Ishikawa (cell line): ENCODE results near the gene XRRA1.

Source experiments
- CEBPB ChIP-seq: IDR thresholded peaks from 2 replicates; pipeline ENCODE4 v1.6.1; 2012
- CREB1 ChIP-seq: IDR thresholded peaks from 2 replicates; pipeline ENCODE4 v1.6.1; 2012; ENCODE audit warnings: low read depth
- EGR1 ChIP-seq: IDR thresholded peaks from 2 replicates; pipeline ENCODE4 v1.6.1; 2012
- EP300 ChIP-seq: IDR thresholded peaks from 2 replicates; pipeline ENCODE4 v1.6.1; 2012; ENCODE audit warnings: borderline replicate concordance
- FOXM1 ChIP-seq: IDR thresholded peaks from 2 replicates; pipeline ENCODE4 v1.6.1; 2012; ENCODE audit warnings: low read depth, borderline replicate concordance
- NFIC ChIP-seq: IDR thresholded peaks from 2 replicates; pipeline ENCODE4 v1.6.1; 2012
- RAD21 ChIP-seq: IDR thresholded peaks from 2 replicates; pipeline ENCODE4 v1.6.1; 2012; ENCODE audit warnings: low read depth
- REST ChIP-seq: IDR thresholded peaks from 2 replicates; pipeline ENCODE4 v1.6.1; 2012; ENCODE audit warnings: low read depth, mild to moderate bottlenecking
- TAF1 ChIP-seq: IDR thresholded peaks from 2 replicates; pipeline ENCODE4 v1.6.1; 2012; ENCODE audit warnings: low read depth, mild to moderate bottlenecking
- TCF12 ChIP-seq: IDR thresholded peaks from 2 replicates; pipeline ENCODE4 v1.6.1; 2012; ENCODE audit warnings: low read depth
- TEAD4 ChIP-seq: IDR thresholded peaks from 2 replicates; pipeline ENCODE4 v1.6.1; 2012
- YY1 ChIP-seq: IDR thresholded peaks from 2 replicates; pipeline ENCODE4 v1.6.1; 2012; ENCODE audit warnings: low read depth
- ZBTB7A ChIP-seq: IDR thresholded peaks from 2 replicates; pipeline ENCODE4 v1.6.1; 2012; ENCODE audit warnings: low read depth
- TF ChIP-seq, protein P1 (sequence below): IDR thresholded peaks from 2 replicates; pipeline ENCODE4 v1.6.1; 2012
- TF ChIP-seq, protein P2 (sequence below): IDR thresholded peaks from 2 replicates; pipeline ENCODE4 v1.6.1; 2012

Gene XRRA1

GRCh38 chr11:74966651-74967050 lies 17.8 kb upstream of the XRRA1 start:
- TF ChIP-seq REST (no peak), NFIC (no peak), YY1 (no peak), FOXM1 (no peak), CREB1 (no peak), EGR1 (no peak), CEBPB (no peak), ZBTB7A (no peak), TAF1 (no peak), TCF12 (no peak), EP300 (no peak)
- TF ChIP-seq, protein P1, sequence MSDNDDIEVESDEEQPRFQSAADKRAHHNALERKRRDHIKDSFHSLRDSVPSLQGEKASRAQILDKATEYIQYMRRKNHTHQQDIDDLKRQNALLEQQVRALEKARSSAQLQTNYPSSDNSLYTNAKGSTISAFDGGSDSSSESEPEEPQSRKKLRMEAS = no peak
- TF ChIP-seq, protein P2, sequence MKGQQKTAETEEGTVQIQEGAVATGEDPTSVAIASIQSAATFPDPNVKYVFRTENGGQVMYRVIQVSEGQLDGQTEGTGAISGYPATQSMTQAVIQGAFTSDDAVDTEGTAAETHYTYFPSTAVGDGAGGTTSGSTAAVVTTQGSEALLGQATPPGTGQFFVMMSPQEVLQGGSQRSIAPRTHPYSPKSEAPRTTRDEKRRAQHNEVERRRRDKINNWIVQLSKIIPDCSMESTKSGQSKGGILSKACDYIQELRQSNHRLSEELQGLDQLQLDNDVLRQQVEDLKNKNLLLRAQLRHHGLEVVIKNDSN = no peak

GRCh38 chr11:74957937-74958629 lies 9.2 kb upstream of the XRRA1 start:
- no peak for TF ChIP-seq EP300
- TF ChIP-seq REST = no peak
- TF ChIP-seq, protein P2 = no peak
- no peak for TF ChIP-seq ZBTB7A
- TF ChIP-seq CEBPB = no peak
- no peak for TF ChIP-seq EGR1
- no peak for TF ChIP-seq TEAD4
- no peak for TF ChIP-seq YY1
- TF ChIP-seq FOXM1 = no peak
- no peak for TF ChIP-seq TCF12
- TF ChIP-seq NFIC = no peak
- TF ChIP-seq, protein P1 = no peak
- no peak for TF ChIP-seq CREB1
- TF ChIP-seq RAD21 = no peak
- no peak for TF ChIP-seq TAF1

DNA sequence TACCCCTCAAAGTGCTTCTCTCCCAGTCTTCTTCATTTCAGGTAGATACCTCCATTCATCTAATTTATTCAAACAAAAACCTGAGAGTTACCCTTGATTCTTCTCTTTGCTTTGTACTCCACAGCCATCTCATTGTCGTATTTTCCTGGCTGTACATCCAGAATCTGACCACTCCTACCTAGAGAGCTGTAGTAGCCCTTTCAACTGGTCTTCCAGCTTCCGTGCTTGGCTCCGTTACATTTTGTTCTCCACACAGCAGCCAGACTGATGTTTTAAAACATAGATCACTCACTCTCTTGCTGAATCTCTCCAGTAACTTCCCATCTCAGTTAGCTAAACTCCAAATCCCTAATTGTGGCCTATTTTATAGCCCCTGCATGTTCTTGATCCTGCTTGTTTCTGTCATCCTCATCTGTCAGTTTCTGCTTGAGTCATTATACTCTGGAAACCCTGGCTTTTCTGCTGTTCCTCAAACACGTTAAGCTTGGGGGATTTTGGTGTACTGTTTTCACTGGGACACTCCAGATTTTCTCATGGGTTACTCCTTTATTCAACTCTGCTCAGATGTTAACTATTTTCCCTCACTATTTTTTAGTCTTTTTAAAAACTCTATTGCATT lies 7.6 kb upstream of the XRRA1 start:
- TF ChIP-seq CEBPB (no peak), TCF12 (no peak), CREB1 (no peak), YY1 (no peak), EGR1 (no peak), RAD21 (no peak), FOXM1 (no peak), EP300 (no peak), TEAD4 (no peak), REST (no peak), ZBTB7A (no peak), TAF1 (no peak), NFIC (no peak)
- TF ChIP-seq, protein P1 = no peak
- TF ChIP-seq, protein P2 = no peak
